ENCODE measurements around the gene ORMDL3. TPM values are rescaled to one million over a fixed set of nuclear protein-coding genes. Genes with fewer than 3 reads are reported as not detected.

Gene ORMDL3
- total RNA-seq, 2 experiments from 2014 or later, result 46.8 to 64.9 TPM

DNA sequence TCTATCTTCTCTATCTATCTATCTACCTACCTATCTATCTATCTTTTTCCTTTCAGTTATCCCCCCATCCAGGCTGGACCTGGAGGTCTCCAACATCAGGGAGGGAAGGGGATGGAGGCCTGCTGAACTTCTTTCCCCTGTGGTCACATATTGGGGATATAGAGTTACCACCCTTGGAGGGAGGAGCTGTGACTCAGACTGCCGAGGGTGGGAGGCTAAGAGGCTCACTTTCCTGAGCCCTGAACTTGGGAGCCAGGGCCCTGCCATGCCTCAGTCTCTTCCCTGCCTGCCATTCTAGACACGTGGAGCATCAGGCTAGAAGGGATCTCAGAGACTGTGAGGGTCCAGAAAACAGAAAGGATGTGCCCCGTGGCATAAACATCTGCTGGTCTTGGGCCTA, 8.5 kb upstream of the ORMDL3 start:
- POLR2A ChIA-PET, result no interaction called here
- ATAC-seq, result no peak
- no peaks in the 10 kb centered on the region for H3K36me3 Mint-ChIP-seq (ENCODE audit: low read depth)
- no peaks in the 10 kb centered on the region for H3K27me3 Mint-ChIP-seq
- H3K4me1 Mint-ChIP-seq, result peaks cover 17% of the 10 kb centered on the region
- CTCF ChIA-PET, result interaction anchor here (0.6 kb wide), 1 partner anchor 414 kb away, joined by 3 read pairs; no protein-coding TSS in a partner anchor
- no peak overlapping the region for H3K4me3 Mint-ChIP-seq
- intact Hi-C loops (cut with DNase I, micrococcal nuclease), result loop anchor here in 1 of 2 experiments (5.0 kb wide), 1 partner anchor 751 kb away; no protein-coding TSS in a partner anchor
- no peak overlapping the region for H3K27ac Mint-ChIP-seq
- H3K9me3 Mint-ChIP-seq (ENCODE audit: low read depth), result no peaks in the 10 kb centered on the region
- no peak for DNase-seq

DNA sequence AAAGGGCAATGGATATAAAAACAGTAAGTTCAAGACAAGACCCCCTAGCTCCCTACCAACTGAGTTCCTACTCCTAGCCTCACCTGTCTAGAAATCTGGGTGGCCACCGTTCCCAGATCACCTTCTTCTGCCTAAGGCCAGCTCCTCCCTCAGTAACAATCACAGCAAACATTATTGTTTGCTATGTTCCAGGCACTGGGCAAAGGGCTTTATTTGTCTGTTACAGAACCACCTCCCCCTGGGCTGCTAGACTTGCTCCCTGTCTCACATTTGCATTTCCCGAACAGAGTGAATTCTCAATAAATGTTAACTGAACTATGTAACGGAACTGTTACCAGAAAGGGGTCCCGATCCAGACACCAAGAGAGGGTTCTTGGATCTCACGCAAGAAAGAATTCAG, 6.9 kb upstream of the ORMDL3 start:
- CTCF ChIA-PET, result interaction anchor here (0.7 kb wide), 1 partner anchor 21 kb away, joined by 3 read pairs; no protein-coding TSS in a partner anchor
- Mint-ChIP-seq H3K9me3 (ENCODE audit: low read depth) (no peaks in the 10 kb centered on the region), H3K36me3 (ENCODE audit: low read depth) (no peaks in the 10 kb centered on the region), H3K4me3 (no peak overlapping the region), H3K4me1 (peaks cover 9% of the 10 kb centered on the region), H3K27me3 (no peaks in the 10 kb centered on the region), H3K27ac (no peak overlapping the region)
- POLR2A ChIA-PET, result no interaction called here
- no peak for ATAC-seq
- intact Hi-C loops (cut with DNase I, micrococcal nuclease), result no loop called here
- no peak for DNase-seq

DNA sequence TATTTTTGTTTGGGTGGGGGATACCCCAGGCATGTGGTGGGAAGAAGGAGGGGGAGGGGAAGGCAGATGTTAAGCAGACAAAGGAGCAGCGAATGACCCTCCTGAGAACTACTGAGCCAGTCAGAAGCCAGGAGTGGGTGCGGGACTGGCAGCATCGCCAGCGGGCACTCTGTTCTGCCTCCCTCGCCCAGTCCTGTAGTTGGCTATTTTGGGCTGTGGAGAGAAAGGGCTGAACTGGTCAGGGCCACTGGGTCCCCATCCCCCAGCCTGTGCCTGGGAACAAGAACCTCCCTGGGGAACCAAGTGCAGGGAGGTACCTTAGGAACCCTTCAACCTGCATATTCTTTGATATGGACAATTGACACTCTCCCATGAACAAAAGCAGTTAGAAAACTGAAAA, 6.5 kb upstream of the ORMDL3 start:
- ChIA-PET CTCF (interaction anchor here (0.7 kb wide), 1 partner anchor 21 kb away, joined by 3 read pairs; no protein-coding TSS in a partner anchor), POLR2A (no interaction called here)
- Mint-ChIP-seq H3K27me3 (no peaks in the 10 kb centered on the region), H3K36me3 (ENCODE audit: low read depth) (no peaks in the 10 kb centered on the region), H3K4me3 (no peak overlapping the region), H3K4me1 (peaks cover 9% of the 10 kb centered on the region), H3K27ac (no peak overlapping the region), H3K9me3 (ENCODE audit: low read depth) (no peaks in the 10 kb centered on the region)
- DNase-seq (no peak), ATAC-seq (no peak)
- intact Hi-C loops (cut with DNase I, micrococcal nuclease), result no loop called here

DNA sequence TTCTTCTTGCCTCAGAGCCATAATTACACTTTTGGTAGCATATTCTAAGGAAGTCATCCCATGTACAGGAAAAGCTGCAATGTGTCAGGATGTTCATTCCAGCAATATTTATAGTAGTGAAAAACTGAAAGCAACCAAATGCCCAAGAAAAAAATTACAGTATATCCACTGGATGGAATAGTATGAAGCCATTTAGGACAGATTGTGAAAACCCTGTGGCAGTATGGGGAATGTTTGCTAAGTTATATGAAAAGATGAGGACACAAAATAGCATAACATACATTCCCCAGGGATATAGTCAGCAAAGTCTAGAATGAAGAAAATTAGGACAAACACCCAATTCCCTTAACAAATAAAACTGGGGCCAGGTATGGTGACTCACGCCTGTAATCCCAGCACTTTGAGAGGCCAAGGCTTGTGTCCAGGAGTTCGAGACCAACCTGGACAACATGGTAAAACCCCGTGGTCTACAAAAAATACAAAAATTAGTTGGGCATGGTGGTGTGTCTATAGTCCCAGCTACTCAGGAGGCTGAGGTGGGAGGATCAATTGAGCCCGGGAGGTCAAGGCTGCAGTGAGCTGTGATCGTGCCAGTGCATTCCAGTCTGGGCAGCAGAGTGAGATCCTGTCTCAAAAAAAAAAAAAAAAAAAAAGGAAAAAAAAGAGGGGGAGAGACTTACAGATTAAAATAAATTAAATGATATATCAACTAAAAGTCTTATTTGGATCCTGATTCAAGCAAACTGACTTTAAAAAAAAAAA, 2.4 kb upstream of the ORMDL3 start:
- no peaks in the 10 kb centered on the region for H3K27me3 Mint-ChIP-seq
- CTCF ChIA-PET, result interaction anchor here (0.6 kb wide), 1 partner anchor 177 kb away, joined by 3 read pairs; no protein-coding TSS in a partner anchor

DNA sequence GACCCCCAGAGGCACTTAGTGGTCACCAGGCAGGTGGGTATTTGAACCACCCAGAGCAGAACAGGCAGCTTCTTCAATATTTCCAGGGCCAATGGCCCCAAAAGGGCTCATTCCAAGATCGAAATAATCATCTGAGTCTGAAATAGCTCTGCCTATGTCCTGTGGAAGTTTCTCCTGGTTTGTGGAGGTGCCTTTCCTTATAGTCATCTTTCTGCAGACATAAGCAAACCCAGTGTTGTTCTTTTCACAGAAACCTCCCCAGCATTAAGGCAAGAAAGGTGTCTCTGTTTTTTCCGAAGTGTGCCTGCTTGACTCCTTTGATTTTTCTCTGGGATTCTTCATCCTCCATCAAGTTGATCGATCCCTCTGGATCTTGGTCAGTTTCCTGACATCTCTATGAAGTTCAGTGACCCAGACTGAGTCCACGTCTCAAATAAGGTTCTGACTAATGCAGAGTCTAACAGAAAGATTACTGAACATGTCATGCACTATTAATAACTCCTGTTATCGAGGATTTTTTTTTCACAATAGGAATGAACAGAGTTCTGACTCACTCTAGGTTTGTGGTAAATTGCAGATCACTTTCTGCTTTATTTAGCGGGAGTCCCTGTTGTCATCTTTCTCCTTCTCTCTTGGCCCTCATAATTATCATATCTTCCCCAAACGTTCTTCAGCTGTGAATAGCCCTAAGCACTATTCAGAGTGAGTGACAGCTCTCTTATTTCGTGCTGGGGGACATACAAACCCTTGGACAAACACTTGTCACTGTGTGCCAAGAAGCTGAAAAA, 1.7 kb upstream of the ORMDL3 start:
- CTCF ChIA-PET, result interaction anchor here (0.6 to 1.0 kb wide), 2 partner anchors 26 to 176 kb away, joined by 3 read pairs; no protein-coding TSS in a partner anchor

More for the DNA sequence above, 2.4 kb upstream of the ORMDL3 start:
- no peaks in the 10 kb centered on the region for H3K36me3 Mint-ChIP-seq (ENCODE audit: low read depth)
- POLR2A ChIA-PET, result interaction anchor here (0.6 kb wide), 1 partner anchor 455 kb away, joined by 3 read pairs; no protein-coding TSS in a partner anchor
- no peak overlapping the region for H3K27ac Mint-ChIP-seq
- H3K4me1 Mint-ChIP-seq, result peaks cover 33% of the 10 kb centered on the region
- DNase-seq (no peak), ATAC-seq (no peak)
- no peak overlapping the region for H3K4me3 Mint-ChIP-seq
- intact Hi-C loops (cut with DNase I, micrococcal nuclease), result loop anchor here (5.0 to 10.0 kb wide), 3 partner anchors 158 to 1935 kb away; partner anchors contain the start of genes FBXL20 (in 1 of the 2) and KLHL11 (in 1 of the 2)
- H3K9me3 Mint-ChIP-seq (ENCODE audit: low read depth), result no peaks in the 10 kb centered on the region

DNA sequence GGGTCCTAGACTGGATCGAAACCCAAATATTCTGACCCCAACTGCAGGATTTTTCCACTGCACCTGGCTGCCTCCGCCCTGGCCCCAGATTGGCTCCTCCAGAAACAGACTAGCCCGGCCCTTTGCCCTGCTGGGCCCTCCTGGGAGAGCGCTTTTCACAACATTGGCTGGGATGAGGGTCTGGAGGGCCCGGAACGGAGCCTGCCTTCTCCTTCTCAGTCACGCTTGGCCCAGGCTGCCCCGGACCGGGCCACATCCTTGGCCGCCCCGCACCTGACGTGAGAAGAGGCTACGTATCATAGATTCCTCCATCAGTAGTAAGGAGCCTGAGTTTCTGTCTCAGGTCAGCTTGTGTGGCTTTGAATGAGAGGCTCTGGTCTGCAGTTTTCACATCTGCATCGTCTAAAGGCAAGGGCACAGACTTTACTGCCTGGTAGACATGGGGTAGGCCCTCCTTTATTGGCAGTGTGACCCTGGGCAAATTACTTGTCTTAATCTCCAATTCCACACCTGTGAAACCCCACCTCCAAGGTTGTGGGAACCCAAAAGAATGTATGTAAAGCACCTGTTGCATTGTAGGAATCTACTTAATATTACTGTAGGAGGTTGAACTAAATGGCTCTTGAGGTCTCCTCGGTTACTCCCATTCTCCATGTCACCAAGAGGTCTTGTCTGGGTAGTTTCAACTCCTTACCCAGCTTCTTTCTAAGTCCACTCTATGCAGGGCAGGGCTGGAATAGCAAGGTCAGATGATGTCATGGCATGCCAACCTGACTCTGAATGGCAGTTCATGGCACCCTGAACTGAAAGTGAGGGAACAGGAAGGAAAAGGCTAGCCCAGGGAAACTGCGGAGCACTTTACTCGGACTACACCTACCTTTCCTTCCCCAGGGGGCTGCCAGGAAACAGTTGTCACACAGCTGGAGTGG, 792 bp upstream of the ORMDL3 start:
- Mint-ChIP-seq H3K4me3 (peak overlapping the region; percentile 85), H3K27me3 (no peaks in the 10 kb centered on the region), H3K9me3 (ENCODE audit: low read depth) (no peaks in the 10 kb centered on the region), H3K4me1 (peaks cover 47% of the 10 kb centered on the region), H3K36me3 (ENCODE audit: low read depth) (peaks cover 5% of the 10 kb centered on the region), H3K27ac (peak overlapping the region; percentile 95)
- ATAC-seq (peak; percentile 1), DNase-seq (peak; percentile 41)
- intact Hi-C loops (cut with DNase I, micrococcal nuclease), result loop anchor here (1.0 to 10.0 kb wide), 19 partner anchors 25 to 1937 kb away; partner anchors contain the start of genes PSMD3 (in 2 of the 2), CDC6 (in 1 of the 2), CDK12 (in 1 of the 2) and CWC25 (in 1 of the 2)
- CTCF ChIA-PET, result interaction anchor here (0.6 to 1.9 kb wide), 4 partner anchors 19 to 52 kb away, joined by 3 to 5 read pairs (median 3); partner anchors contain the start of gene PSMD3
- POLR2A ChIA-PET, result interaction anchor here (1.9 kb wide), 1 partner anchor 52 kb away, joined by 4 read pairs; the partner anchor contains the start of gene PSMD3

More for the DNA sequence above, 1.7 kb upstream of the ORMDL3 start:
- POLR2A ChIA-PET, result interaction anchor here (0.6 kb wide), 1 partner anchor 13 kb away, joined by 6 read pairs; no protein-coding TSS in a partner anchor
- no peak for DNase-seq
- Mint-ChIP-seq H3K36me3 (ENCODE audit: low read depth) (peaks cover 2% of the 10 kb centered on the region), H3K4me1 (peaks cover 41% of the 10 kb centered on the region), H3K27ac (peak overlapping the region; percentile 67), H3K9me3 (ENCODE audit: low read depth) (no peaks in the 10 kb centered on the region), H3K4me3 (no peak overlapping the region), H3K27me3 (no peaks in the 10 kb centered on the region)
- ATAC-seq, result peak; percentile 5
- intact Hi-C loops (cut with DNase I, micrococcal nuclease), result loop anchor here (5.0 to 10.0 kb wide), 3 partner anchors 157 to 1936 kb away; partner anchors contain the start of genes FBXL20 (in 1 of the 2) and KLHL11 (in 1 of the 2)

DNA sequence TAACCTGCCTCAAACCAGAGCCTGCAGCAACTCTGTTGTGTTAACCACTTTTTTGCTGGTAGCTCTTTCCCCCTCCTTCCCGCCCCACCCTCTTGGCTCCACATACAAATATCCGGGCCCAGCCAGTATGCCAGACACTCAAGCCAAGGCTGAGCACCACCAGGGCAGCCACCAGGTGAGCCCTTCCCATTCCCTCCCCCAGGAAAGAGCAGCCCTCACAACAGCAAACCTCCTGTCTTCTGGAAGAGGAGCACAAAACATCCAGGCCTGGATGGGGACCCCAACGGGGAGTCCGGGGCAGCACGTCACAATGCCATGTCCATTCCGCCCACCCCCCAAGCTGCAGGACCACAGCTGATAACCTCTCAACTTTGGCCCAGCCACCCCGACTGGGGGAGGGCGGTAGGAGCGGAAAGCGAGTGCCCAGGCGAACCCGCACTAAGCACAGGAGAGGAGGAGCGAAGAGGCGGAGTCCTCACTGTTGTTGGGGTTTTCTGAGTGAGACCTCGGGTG, 757 bp downstream of the ORMDL3 start:
- H3K27ac Mint-ChIP-seq, result peak overlapping the region; percentile 89
- no peaks in the 10 kb centered on the region for H3K9me3 Mint-ChIP-seq (ENCODE audit: low read depth)
- no peaks in the 10 kb centered on the region for H3K27me3 Mint-ChIP-seq
- H3K36me3 Mint-ChIP-seq (ENCODE audit: low read depth), result peaks cover 17% of the 10 kb centered on the region
- CTCF ChIA-PET, result interaction anchor here (0.5 to 1.9 kb wide), 4 partner anchors 22 to 475 kb away, joined by 3 to 5 read pairs (median 4); partner anchors contain the start of genes MED1 and PSMD3
- H3K4me1 Mint-ChIP-seq, result peaks cover 62% of the 10 kb centered on the region
- peak overlapping the region; percentile 85 for H3K4me3 Mint-ChIP-seq
- peak; percentile 77 for DNase-seq
- POLR2A ChIA-PET, result interaction anchor here (0.6 to 1.9 kb wide), 6 partner anchors 9 to 196 kb away, joined by 3 to 4 read pairs (median 4); partner anchors contain the start of gene PSMD3
- intact Hi-C loops (cut with DNase I, micrococcal nuclease), result loop anchor here (1.0 to 10.0 kb wide), 19 partner anchors 26 to 1938 kb away; partner anchors contain the start of genes PSMD3 (in 2 of the 2), CDC6 (in 1 of the 2), CDK12 (in 1 of the 2) and CWC25 (in 1 of the 2)
- peak; percentile 64 for ATAC-seq

DNA sequence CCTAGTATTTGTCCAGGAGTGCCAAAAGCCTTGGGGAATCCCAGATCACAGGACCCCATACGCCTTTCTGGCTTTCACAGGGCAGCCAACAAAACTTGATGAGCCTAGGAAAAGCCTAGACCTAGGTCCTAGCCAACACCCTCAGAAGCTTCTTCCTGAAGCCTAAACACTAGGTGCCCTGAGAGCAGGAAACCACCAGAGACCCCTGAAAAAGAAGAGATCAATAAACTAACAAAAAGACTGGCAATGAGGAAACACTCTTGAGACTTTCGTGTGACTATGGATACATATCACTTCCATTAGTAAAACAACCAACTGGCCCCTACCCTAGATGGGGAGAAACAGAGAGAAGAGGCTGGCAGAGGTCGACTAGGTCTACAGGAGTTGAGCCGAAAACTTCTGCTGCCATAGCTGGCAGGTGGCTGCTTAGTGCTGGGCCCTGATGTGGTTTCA, 1.2 kb downstream of the ORMDL3 start:
- ATAC-seq (no peak), DNase-seq (peak; percentile 75)
- H3K27me3 Mint-ChIP-seq, result no peaks in the 10 kb centered on the region
- peaks cover 18% of the 10 kb centered on the region for H3K36me3 Mint-ChIP-seq (ENCODE audit: low read depth)
- ChIA-PET CTCF (interaction anchor here (0.6 to 1.9 kb wide), 3 partner anchors 21 to 171 kb away, joined by 3 to 5 read pairs (median 3); partner anchors contain the start of gene PSMD3), POLR2A (interaction anchor here (0.6 to 1.9 kb wide), 4 partner anchors 8 to 166 kb away, joined by 3 to 4 read pairs (median 4); partner anchors contain the start of gene PSMD3)
- peak overlapping the region; percentile 85 for H3K4me3 Mint-ChIP-seq
- H3K27ac Mint-ChIP-seq, result peak overlapping the region; percentile 89
- H3K9me3 Mint-ChIP-seq (ENCODE audit: low read depth), result no peaks in the 10 kb centered on the region
- H3K4me1 Mint-ChIP-seq, result peaks cover 67% of the 10 kb centered on the region
- intact Hi-C loops (cut with DNase I, micrococcal nuclease), result loop anchor here (2.0 to 10.0 kb wide), 6 partner anchors 27 to 1939 kb away; partner anchors contain the start of genes FBXL20 (in 1 of the 2) and KLHL11 (in 1 of the 2)

DNA sequence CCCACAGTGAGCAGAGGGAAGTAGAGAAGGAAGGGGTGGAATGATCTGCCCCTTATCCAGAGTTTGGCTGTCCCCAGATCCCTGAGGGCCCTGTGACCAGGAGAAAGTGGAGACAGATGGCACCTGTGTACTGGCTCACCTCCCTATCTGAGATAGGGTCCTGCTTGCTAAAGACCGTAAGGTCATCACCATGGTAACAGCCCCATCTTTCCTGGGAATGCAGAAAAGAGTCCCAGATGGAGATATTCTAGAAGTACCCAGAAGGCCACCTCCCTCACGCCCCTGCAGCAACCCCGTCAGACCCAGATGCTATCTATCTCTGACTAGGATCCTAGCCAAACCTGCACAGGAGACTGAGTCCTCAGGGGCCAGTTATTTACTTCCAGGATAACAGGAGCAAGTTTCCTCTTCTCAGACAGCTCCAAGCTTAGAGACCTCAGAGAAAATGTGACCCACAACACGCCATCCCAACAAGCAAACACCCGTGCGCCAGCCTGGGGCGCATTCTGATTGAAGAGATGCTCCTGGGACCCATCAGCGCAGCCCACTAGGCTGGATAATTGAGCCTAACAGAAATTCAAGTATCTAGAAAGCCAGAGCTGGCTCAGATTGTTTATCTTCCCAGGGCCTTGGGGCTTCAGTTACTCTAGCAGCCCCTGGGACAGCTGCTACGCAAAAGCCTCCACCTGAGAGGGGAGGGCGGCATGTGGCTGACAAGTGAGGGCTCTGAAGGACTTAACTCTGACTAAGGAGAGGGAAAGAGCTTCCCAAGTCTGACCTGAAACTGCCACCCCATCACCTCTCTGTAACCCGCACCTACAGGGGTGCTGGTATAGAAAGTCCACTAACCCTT, 1.9 kb downstream of the ORMDL3 start:
- ChIA-PET POLR2A (interaction anchor here (1.6 kb wide), 1 partner anchor 14 kb away, joined by 4 read pairs; no protein-coding TSS in a partner anchor), CTCF (interaction anchor here (0.6 to 0.9 kb wide), 2 partner anchors 20 to 171 kb away, joined by 3 read pairs; no protein-coding TSS in a partner anchor)
- Mint-ChIP-seq H3K4me1 (peaks cover 73% of the 10 kb centered on the region), H3K36me3 (ENCODE audit: low read depth) (peaks cover 20% of the 10 kb centered on the region), H3K27ac (peak overlapping the region; percentile 89), H3K4me3 (peak overlapping the region; percentile 85), H3K27me3 (no peaks in the 10 kb centered on the region), H3K9me3 (ENCODE audit: low read depth) (no peaks in the 10 kb centered on the region)
- intact Hi-C loops (cut with DNase I, micrococcal nuclease), result loop anchor here (2.0 to 10.0 kb wide), 6 partner anchors 27 to 1939 kb away; partner anchors contain the start of genes FBXL20 (in 1 of the 2) and KLHL11 (in 1 of the 2)
- ATAC-seq (no peak), DNase-seq (no peak)
